Measurements from ENCODE around the gene ZNF584. TPM values are rescaled to one million over a fixed set of nuclear protein-coding genes. Genes with fewer than 3 reads are reported as not detected.

The ZNF584 gene
- total RNA-seq, 4 donors from 2014 or later, result 10.9 to 17.6 (median 12.6) TPM

GRCh38 chr19:58453743-58454142 is 45.3 kb downstream of the ZNF584 start:
- TF ChIP-seq POLR2AphosphoS5 (IDR thresholded peaks at IDR 0.05) (no peak), POLR2A (IDR thresholded peaks at IDR 0.05) (no peak), CTCF (IDR thresholded peaks at IDR 0.05) (no peak), EP300 (IDR thresholded peaks at IDR 0.05) (no peak)
- WGBS, 2 donors (ENCODE audit: low coverage in 1 of 2), result 82 to 100% methylated on average over 1 to 3 of the region's 6 CpGs
- H3K4me3 ChIP-seq, result no peak overlapping the region
- no peak overlapping the region for H3K27ac ChIP-seq
- H3K4me1 ChIP-seq, result peaks cover 0 to 20% (median 0%) of the 10 kb centered on the region in 3 donors
- ATAC-seq, result no peak
- no peaks in the 10 kb centered on the region for H3K9me3 ChIP-seq
- H3K27me3 ChIP-seq, result peaks cover 6% of the 10 kb centered on the region
- H3K36me3 ChIP-seq, result peaks cover 0 to 53% of the 10 kb centered on the region in 2 donors

- ATAC-seq, result no peak
- H3K36me3 ChIP-seq, result peaks cover 0 to 54% of the 10 kb centered on the region in 2 donors
Observed at GRCh38 chr19:58455306-58455705, 46.9 kb downstream of the ZNF584 start.

GRCh38 chr19:58456111-58456510 is 47.7 kb downstream of the ZNF584 start:
- H3K4me3 ChIP-seq, result no peak overlapping the region
- peaks cover 0 to 54% of the 10 kb centered on the region in 2 donors for H3K36me3 ChIP-seq
- no peak for ATAC-seq
- no peak for TF ChIP-seq POLR2A (IDR thresholded peaks at IDR 0.05)
- TF ChIP-seq CTCF (IDR thresholded peaks at IDR 0.05), result no peak
- TF ChIP-seq EP300 (IDR thresholded peaks at IDR 0.05), result no peak
- TF ChIP-seq POLR2AphosphoS5 (IDR thresholded peaks at IDR 0.05), result no peak
- no CpG with 5 or more reads among the region's 35 CpGs for WGBS, 2 donors (ENCODE audit: low coverage in 1 of 2)
- no peak overlapping the region for H3K27ac ChIP-seq
- no peaks in the 10 kb centered on the region for H3K9me3 ChIP-seq
- peaks cover 0 to 15% (median 0%) of the 10 kb centered on the region in 3 donors for H3K4me1 ChIP-seq
- H3K27me3 ChIP-seq, result no peaks in the 10 kb centered on the region

More at GRCh38 chr19:58455306-58455705, 46.9 kb downstream of the ZNF584 start:
- Histone ChIP-seq H3K4me3 (no peak overlapping the region), H3K9me3 (no peaks in the 10 kb centered on the region), H3K4me1 (peaks cover 0 to 20% (median 0%) of the 10 kb centered on the region in 3 donors), H3K27me3 (no peaks in the 10 kb centered on the region), H3K27ac (no peak overlapping the region)
- WGBS, 2 donors (ENCODE audit: low coverage in 1 of 2), result no CpG with 5 or more reads among the region's 21 CpGs
- no peak for TF ChIP-seq EP300 (IDR thresholded peaks at IDR 0.05)
- TF ChIP-seq POLR2AphosphoS5 (IDR thresholded peaks at IDR 0.05), result no peak
- no peak for TF ChIP-seq CTCF (IDR thresholded peaks at IDR 0.05)
- no peak for TF ChIP-seq POLR2A (IDR thresholded peaks at IDR 0.05)

GRCh38 chr19:58460039-58460438 is 51.6 kb downstream of the ZNF584 start:
- Histone ChIP-seq H3K27me3 (no peaks in the 10 kb centered on the region), H3K9me3 (no peaks in the 10 kb centered on the region), H3K4me1 (no peaks in the 10 kb centered on the region), H3K4me3 (no peak overlapping the region), H3K36me3 (peaks cover 0 to 38% of the 10 kb centered on the region in 2 donors), H3K27ac (no peak overlapping the region)
- WGBS, 2 donors (ENCODE audit: low coverage in 1 of 2), result 87 to 100% methylated on average over 1 to 2 of the region's 2 CpGs
- ATAC-seq, result no peak
- no peak for TF ChIP-seq POLR2A (IDR thresholded peaks at IDR 0.05)
- TF ChIP-seq EP300 (IDR thresholded peaks at IDR 0.05), result no peak
- TF ChIP-seq POLR2AphosphoS5 (IDR thresholded peaks at IDR 0.05), result no peak
- no peak for TF ChIP-seq CTCF (IDR thresholded peaks at IDR 0.05)

GRCh38 chr19:58466089-58466759 is 57.8 kb downstream of the ZNF584 start:
- Histone ChIP-seq H3K36me3 (peaks cover 0 to 21% of the 10 kb centered on the region in 2 donors), H3K27ac (peak overlapping the region in 1 of 4 donors; percentile 88), H3K4me1 (peaks cover 0 to 25% (median 3%) of the 10 kb centered on the region in 3 donors), H3K4me3 (peak overlapping the region; percentile 12 to 68), H3K27me3 (no peaks in the 10 kb centered on the region), H3K9me3 (no peaks in the 10 kb centered on the region)
- TF ChIP-seq CTCF (IDR thresholded peaks at IDR 0.05) (no peak), POLR2A (IDR thresholded peaks at IDR 0.05) (no peak), EP300 (IDR thresholded peaks at IDR 0.05) (no peak), POLR2AphosphoS5 (IDR thresholded peaks at IDR 0.05) (no peak)
- WGBS, 2 donors (ENCODE audit: low coverage in 1 of 2), result 23 to 32% methylated on average over 14 to 19 of the region's 20 CpGs
- peak; percentile 35 for ATAC-seq
